ENCODE data around the gene HOXC12.

DNA sequence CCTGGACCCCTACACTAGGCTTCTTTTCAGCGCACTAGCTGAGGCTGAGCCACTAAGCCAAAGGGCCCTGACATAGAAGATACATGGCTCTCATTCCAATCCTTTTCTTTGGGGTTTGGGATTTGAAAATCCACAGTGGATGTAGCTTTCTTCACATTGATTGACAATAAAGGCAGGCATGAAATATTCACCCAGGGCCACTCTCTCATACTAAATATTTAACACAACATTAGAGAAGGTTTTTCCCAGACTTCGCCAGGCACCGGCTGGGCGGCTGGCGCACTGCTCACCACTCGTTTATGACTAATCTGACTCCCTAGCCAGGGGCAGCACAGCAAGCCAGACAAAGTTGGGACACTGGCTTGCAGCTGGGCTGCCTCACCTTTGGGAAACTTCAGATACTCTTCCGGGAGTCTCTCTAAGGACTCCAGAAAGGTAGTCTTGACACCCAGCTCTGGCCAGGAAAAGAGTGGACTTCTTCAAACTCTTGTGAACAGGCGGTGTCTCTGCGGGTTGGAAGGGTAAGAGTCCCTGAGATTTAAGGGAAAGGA is 17.5 kb downstream of the HOXC12 start:
- TF ChIP-seq, protein P1, sequence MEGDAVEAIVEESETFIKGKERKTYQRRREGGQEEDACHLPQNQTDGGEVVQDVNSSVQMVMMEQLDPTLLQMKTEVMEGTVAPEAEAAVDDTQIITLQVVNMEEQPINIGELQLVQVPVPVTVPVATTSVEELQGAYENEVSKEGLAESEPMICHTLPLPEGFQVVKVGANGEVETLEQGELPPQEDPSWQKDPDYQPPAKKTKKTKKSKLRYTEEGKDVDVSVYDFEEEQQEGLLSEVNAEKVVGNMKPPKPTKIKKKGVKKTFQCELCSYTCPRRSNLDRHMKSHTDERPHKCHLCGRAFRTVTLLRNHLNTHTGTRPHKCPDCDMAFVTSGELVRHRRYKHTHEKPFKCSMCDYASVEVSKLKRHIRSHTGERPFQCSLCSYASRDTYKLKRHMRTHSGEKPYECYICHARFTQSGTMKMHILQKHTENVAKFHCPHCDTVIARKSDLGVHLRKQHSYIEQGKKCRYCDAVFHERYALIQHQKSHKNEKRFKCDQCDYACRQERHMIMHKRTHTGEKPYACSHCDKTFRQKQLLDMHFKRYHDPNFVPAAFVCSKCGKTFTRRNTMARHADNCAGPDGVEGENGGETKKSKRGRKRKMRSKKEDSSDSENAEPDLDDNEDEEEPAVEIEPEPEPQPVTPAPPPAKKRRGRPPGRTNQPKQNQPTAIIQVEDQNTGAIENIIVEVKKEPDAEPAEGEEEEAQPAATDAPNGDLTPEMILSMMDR (IDR thresholded peaks at IDR 0.05) = no peak
- no peak for TF ChIP-seq POLR2AphosphoS5 (IDR thresholded peaks at IDR 0.05)
- TF ChIP-seq POLR2A (IDR thresholded peaks at IDR 0.05) = no peak

Measured in upper lobe of left lung (tissue), 4 donors.